Neural crest cell (in vitro differentiated cells): ENCODE data around the gene AHCY. TPM values are rescaled to one million over a fixed set of nuclear protein-coding genes. Genes with fewer than 3 reads are reported as not detected.
"Not testable (repeated sequence)": the region's sequence is repeated elsewhere in the genome, so short reads cannot be mapped to it uniquely, and the experiment has no call there.

Experiments
- DNase-seq: peaks from one replicate; pipeline ENCODE4 v3.0.0; 2021; ENCODE audit warnings: low read depth, mixed read lengths, low spot score
- H3K27ac Mint-ChIP-seq: one replicate; pipeline ENCODE4 v1.8.0; 2021; ENCODE audit warnings: mild to moderate bottlenecking, mixed read lengths; ENCODE audit not compliant: unreplicated experiment
- H3K27me3 Mint-ChIP-seq: 2 replicates; pipeline ENCODE4 v1.8.0; 2021; ENCODE audit warnings: low read depth, mild to moderate bottlenecking, mixed read lengths
- H3K36me3 Mint-ChIP-seq: 2 replicates; pipeline ENCODE4 v1.8.0; 2021; ENCODE audit warnings: low read depth, mild to moderate bottlenecking, mixed read lengths
- H3K4me1 Mint-ChIP-seq: 2 replicates; pipeline ENCODE4 v1.8.0; 2021; ENCODE audit warnings: mixed read lengths
- H3K4me3 Mint-ChIP-seq: one replicate; pipeline ENCODE4 v1.8.0; 2021; ENCODE audit warnings: mild to moderate bottlenecking, mixed read lengths
- H3K9me3 Mint-ChIP-seq: 2 replicates; pipeline ENCODE4 v1.8.0; 2021; ENCODE audit warnings: mixed read lengths
- total RNA-seq: library from RNA; stranded (reverse); gene quantifications from 2 replicates; pipeline ENCODE4 v1.2.1, GENCODE V29; 2021
- TF ChIP-seq, protein P1 (sequence below): fragments of 200-600 bp; sonication (generic); conservative IDR thresholded peaks from 2 replicates; pipeline ENCODE4 v1.5.0; 2021; ENCODE audit warnings: antibody characterized with exemption, mild to moderate bottlenecking

AHCY gene
- total RNA-seq, 1 donor from 2014 or later = 358 TPM

DNA sequence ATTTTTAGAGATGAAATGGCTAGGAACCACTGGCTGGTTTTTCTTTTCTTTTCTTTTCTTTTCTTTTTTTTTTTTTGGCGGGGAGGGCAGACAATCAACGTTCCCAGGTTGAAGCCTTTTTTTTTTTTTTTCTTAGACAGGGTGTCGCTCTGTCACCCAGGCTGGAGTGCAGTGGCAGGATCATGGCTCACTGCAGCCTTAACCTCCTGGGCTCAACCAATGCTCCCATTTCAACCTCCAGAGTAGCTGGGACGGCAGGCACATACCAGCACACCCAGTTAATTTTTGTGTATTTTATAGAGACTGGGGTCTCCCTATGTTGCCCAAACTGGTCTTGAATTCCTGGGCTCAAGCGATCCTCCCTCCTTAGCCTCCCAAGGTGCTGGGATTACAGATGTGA, 41.1 kb upstream of the AHCY start:
- Mint-ChIP-seq H3K36me3 (no peaks in the 10 kb centered on the region), H3K27me3 (no peaks in the 10 kb centered on the region), H3K4me3 (no peak overlapping the region), H3K27ac (no peak overlapping the region), H3K9me3 (no peaks in the 10 kb centered on the region), H3K4me1 (no peaks in the 10 kb centered on the region)
- TF ChIP-seq, protein P1, sequence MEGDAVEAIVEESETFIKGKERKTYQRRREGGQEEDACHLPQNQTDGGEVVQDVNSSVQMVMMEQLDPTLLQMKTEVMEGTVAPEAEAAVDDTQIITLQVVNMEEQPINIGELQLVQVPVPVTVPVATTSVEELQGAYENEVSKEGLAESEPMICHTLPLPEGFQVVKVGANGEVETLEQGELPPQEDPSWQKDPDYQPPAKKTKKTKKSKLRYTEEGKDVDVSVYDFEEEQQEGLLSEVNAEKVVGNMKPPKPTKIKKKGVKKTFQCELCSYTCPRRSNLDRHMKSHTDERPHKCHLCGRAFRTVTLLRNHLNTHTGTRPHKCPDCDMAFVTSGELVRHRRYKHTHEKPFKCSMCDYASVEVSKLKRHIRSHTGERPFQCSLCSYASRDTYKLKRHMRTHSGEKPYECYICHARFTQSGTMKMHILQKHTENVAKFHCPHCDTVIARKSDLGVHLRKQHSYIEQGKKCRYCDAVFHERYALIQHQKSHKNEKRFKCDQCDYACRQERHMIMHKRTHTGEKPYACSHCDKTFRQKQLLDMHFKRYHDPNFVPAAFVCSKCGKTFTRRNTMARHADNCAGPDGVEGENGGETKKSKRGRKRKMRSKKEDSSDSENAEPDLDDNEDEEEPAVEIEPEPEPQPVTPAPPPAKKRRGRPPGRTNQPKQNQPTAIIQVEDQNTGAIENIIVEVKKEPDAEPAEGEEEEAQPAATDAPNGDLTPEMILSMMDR = no peak
- no peak for DNase-seq

DNA sequence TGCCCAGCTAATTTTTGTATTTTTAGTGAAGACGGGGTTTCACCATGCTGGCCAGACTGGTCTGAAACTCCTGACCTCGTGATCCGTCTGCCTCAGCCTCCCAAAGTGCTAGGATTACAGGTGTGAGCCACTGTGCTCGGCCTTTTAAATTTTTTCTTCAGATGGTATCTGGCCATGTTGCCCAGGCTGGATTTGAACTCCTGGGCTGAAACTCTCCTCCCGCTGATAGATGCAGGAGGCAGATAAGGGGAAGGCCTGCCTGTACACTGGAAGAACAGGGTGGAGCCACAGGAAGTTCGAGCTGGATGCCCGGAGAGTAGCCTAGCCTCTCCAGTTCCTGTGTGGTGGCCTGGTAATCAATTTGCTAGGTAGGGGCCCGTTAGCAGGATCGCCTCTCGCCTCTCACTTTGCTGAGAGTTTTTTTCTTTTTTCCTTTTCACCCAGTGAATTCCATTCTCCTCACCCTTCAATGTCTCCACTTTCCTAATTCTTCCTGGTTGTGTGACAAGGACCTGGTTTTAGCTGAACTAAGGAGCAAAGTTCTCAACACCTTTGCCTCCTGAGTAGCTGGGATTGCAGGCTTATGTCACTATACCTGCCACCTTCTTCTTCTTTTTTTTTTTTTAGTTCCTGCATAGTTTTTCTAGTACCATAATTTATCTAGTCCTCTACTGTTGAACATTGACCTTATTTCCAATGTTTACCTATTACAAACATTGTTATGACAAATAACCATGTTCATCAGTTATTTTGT, 40.5 kb upstream of the AHCY start:
- Mint-ChIP-seq H3K4me1 (no peaks in the 10 kb centered on the region), H3K9me3 (no peaks in the 10 kb centered on the region), H3K4me3 (no peak overlapping the region), H3K27me3 (no peaks in the 10 kb centered on the region), H3K27ac (no peak overlapping the region), H3K36me3 (no peaks in the 10 kb centered on the region)
- DNase-seq = no peak
- TF ChIP-seq, protein P1 = no peak

DNA sequence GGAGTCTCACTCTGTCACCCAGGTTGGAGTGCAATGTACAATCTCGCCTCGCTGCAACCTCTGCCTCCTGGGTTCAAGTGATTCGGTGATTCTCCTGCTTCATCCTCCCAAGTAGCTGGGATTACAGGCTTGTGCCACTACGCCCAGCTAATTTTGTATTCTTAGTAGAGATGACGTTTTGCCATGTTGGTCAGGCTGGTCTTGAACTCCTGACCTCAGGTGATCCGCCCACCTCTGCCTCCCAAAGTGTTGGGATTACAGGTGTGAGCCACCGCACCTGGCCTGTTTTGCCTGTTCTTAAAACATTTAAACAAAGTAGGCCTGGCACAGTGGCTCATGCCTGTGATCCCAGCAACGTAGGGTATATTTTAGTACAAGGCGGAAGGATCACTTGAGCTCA, 38.0 kb upstream of the AHCY start:
- H3K27ac Mint-ChIP-seq, H3K36me3 Mint-ChIP-seq, H3K4me1 Mint-ChIP-seq, DNase-seq, H3K27me3 Mint-ChIP-seq, H3K9me3 Mint-ChIP-seq, H3K4me3 Mint-ChIP-seq: not testable (repeated sequence)

DNA sequence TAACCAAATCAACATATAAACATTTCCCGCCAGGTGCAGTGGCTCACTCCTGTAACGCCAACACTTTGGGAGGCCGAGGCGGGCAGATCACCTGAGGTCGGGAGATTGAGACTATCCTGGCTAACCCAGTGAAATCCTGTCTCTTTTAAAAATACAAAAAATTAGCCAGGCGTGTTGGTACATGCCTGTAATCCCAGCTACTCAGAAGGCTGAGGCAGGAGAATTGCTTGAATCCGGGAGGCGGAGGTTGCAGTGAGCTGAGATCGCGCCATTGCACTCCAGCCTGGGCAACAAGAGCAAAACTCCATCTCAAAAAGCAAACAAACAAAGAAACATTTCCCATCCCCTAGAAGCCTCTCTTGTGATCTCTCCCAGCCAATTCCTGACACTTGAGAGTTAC, 37.6 kb upstream of the AHCY start:
- not testable (repeated sequence) for H3K4me3 Mint-ChIP-seq, H3K9me3 Mint-ChIP-seq, H3K36me3 Mint-ChIP-seq, H3K4me1 Mint-ChIP-seq, H3K27ac Mint-ChIP-seq, H3K27me3 Mint-ChIP-seq, DNase-seq

DNA sequence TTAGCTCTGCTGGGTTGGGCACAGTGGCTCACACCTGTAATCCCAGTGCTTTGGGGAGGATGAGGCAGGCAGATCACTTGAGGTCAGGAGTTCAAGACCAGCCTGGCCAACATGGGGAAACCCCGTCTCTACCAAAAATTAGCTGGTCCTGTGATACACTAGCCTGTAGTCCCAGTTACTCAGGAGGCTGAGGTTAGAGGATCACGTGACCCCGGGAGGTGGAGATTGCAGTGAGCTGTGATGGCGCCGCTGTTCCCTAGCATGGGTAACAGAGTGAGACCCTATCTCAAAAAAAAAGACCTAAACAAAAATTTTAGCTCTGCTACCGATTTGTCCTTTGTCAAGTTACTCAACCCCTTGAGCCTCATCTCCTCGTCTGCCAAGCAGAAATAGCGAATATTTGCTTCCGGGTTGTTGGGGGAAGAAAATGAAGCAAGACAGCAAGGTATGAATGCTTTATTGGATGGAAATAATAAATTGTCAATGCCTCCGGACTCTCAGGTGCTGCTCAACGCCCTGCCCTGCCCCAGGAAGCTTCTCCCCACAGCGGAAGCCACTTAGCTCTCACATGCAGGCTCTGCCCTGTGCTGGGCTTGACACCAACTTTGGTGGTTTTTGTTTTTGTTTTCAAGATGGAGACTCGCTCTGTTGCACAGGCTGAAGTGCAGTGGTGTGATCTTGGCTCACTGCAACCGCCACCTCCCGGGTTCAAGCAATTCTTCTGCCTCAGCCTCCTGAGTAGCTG, 35.0 kb upstream of the AHCY start:
- Mint-ChIP-seq H3K27ac (peak overlapping the region; percentile 70), H3K36me3 (no peaks in the 10 kb centered on the region), H3K4me1 (peaks cover 31% of the 10 kb centered on the region), H3K27me3 (no peaks in the 10 kb centered on the region), H3K9me3 (no peaks in the 10 kb centered on the region), H3K4me3 (no peak overlapping the region)
- TF ChIP-seq, protein P1 = no peak
- no peak for DNase-seq

DNA sequence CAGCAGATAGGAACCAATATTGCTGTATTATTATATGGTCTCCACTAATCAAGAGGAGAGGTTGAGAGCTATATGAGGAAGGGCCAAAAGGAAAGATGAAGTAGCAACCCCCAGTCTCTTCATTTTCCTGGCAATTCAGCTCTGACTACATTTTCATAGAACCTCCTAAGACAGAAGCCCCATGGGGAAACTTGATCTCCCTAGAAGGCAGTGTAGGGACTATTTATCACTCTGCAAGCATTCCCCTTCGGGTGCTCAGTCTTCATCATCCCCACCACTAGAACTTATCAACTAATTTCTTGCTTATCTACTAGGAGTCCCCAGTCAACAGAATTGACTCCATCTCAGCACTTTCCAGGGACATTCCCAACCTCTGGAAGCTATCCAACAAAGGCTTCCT, 34.4 kb upstream of the AHCY start:
- peaks cover 33% of the 10 kb centered on the region for H3K4me1 Mint-ChIP-seq
- TF ChIP-seq, protein P1 = no peak

More for the DNA sequence above, 34.4 kb upstream of the AHCY start:
- H3K9me3 Mint-ChIP-seq = no peaks in the 10 kb centered on the region
- DNase-seq = no peak
- H3K27me3 Mint-ChIP-seq = no peaks in the 10 kb centered on the region
- no peak overlapping the region for H3K4me3 Mint-ChIP-seq
- H3K36me3 Mint-ChIP-seq = no peaks in the 10 kb centered on the region
- H3K27ac Mint-ChIP-seq = peak overlapping the region; percentile 44
